Astrocyte (in vitro differentiated cells and primary cell): ENCODE results near the gene CYP4B1. TPM values are rescaled to one million over a fixed set of nuclear protein-coding genes. Genes with fewer than 3 reads are reported as not detected.
"Not testable (repeated sequence)": the region's sequence is repeated elsewhere in the genome, so short reads cannot be mapped to it uniquely, and the experiment has no call there.

ENCODE experiments used
- DNase-seq: peaks from one replicate; pipeline ENCODE4 v3.0.0-alpha.2; 2010; ENCODE audit warnings: low read depth
- FAIRE-seq: peaks from 2 replicates; lab custom pipeline; 2011; peaks lifted over from hg19 to GRCh38; lab: Jason Lieb, UNC
- H2AFZ ChIP-seq: 2 replicates; pipeline ENCODE4 v1.6.0; 2012; ENCODE audit warnings: low read depth, low read length, inconsistent platforms
- H3K27ac ChIP-seq: 2 replicates; pipeline ENCODE4 v1.5.1; 2011; ENCODE audit warnings: low read depth, low read length, inconsistent platforms
- H3K27me3 ChIP-seq: 2 replicates; pipeline ENCODE4 v1.6.0; 2011; ENCODE audit warnings: low read length, inconsistent platforms; ENCODE audit not compliant: insufficient read depth
- H3K36me3 ChIP-seq: 2 replicates; pipeline ENCODE4 v1.5.1; 2011; ENCODE audit warnings: low read length, inconsistent platforms; ENCODE audit not compliant: insufficient read depth
- H3K4me1 ChIP-seq: 2 replicates; pipeline ENCODE4 v1.5.1; 2011; ENCODE audit warnings: low read length, inconsistent platforms; ENCODE audit not compliant: insufficient read depth
- H3K4me2 ChIP-seq: 2 replicates; pipeline ENCODE4 v1.6.0; 2012; ENCODE audit warnings: low read length, inconsistent platforms
- H3K4me3 ChIP-seq: 2 replicates; pipeline ENCODE4 v1.5.1; 2011; ENCODE audit warnings: low read depth, mild to moderate bottlenecking, low read length, inconsistent platforms; ENCODE audit not compliant: insufficient read depth
- H3K79me2 ChIP-seq: 2 replicates; pipeline ENCODE4 v1.6.0; 2012; ENCODE audit warnings: mild to moderate bottlenecking, low read length, inconsistent platforms; ENCODE audit not compliant: insufficient read depth
- H3K9ac ChIP-seq: 2 replicates; pipeline ENCODE4 v1.6.0; 2012; ENCODE audit warnings: mild to moderate bottlenecking, low read length, inconsistent platforms
- H3K9me3 ChIP-seq: 2 replicates; pipeline ENCODE4 v1.5.1; 2012; ENCODE audit warnings: low read depth, mild to moderate bottlenecking, low read length, inconsistent platforms; ENCODE audit not compliant: insufficient read depth
- H4K20me1 ChIP-seq: 2 replicates; pipeline ENCODE4 v1.6.0; 2012; ENCODE audit warnings: low read length, inconsistent platforms; ENCODE audit not compliant: insufficient read depth
- H3K27ac Mint-ChIP-seq: one replicate; pipeline ENCODE4 v1.8.0; 2021; ENCODE audit warnings: mild to moderate bottlenecking, mixed read lengths; ENCODE audit not compliant: unreplicated experiment
- H3K27me3 Mint-ChIP-seq: one replicate; pipeline ENCODE4 v1.8.0; 2021; ENCODE audit warnings: low read depth, mixed read lengths; ENCODE audit not compliant: unreplicated experiment
- H3K36me3 Mint-ChIP-seq: one replicate; pipeline ENCODE4 v1.8.0; 2021; ENCODE audit warnings: low read depth, mixed read lengths; ENCODE audit not compliant: unreplicated experiment
- H3K4me1 Mint-ChIP-seq: one replicate; pipeline ENCODE4 v1.8.0; 2021; ENCODE audit warnings: low read depth, mixed read lengths; ENCODE audit not compliant: unreplicated experiment
- H3K4me3 Mint-ChIP-seq: one replicate; pipeline ENCODE4 v1.8.0; 2021; ENCODE audit warnings: mild to moderate bottlenecking, moderate library complexity, mixed read lengths; ENCODE audit not compliant: unreplicated experiment
- H3K9me3 Mint-ChIP-seq: one replicate; pipeline ENCODE4 v1.8.0; 2021; ENCODE audit warnings: mild to moderate bottlenecking, mixed read lengths; ENCODE audit not compliant: unreplicated experiment
- CTCF ChIP-seq: IDR thresholded peaks from 2 replicates; pipeline ENCODE4 v1.5.1; 2011; ENCODE audit warnings: low read depth, mild to moderate bottlenecking, inconsistent platforms, low read length, moderate library complexity; ENCODE audit not compliant: insufficient read depth
- EZH2 ChIP-seq: IDR thresholded peaks from 2 replicates; pipeline ENCODE4 v1.6.1; 2012; ENCODE audit warnings: mild to moderate bottlenecking, low read length, inconsistent platforms; ENCODE audit not compliant: insufficient read depth
- total RNA-seq: library from RNA; stranded (reverse); gene quantifications from 2 replicates; pipeline ENCODE4 v1.2.1, GENCODE V29; 2021

Gene CYP4B1
- total RNA-seq, 1 donor from 2014 or later = not detected

- no peak overlapping the region for H3K4me2 ChIP-seq
- peaks cover 2% of the 10 kb centered on the region for H3K9me3 Mint-ChIP-seq
- H3K27ac Mint-ChIP-seq = no peak overlapping the region
- H2AFZ ChIP-seq = no peak overlapping the region
- no peaks in the 10 kb centered on the region for H3K79me2 ChIP-seq
- H3K9me3 ChIP-seq = no peaks in the 10 kb centered on the region
- no peak overlapping the region for H3K9ac ChIP-seq
- no peaks in the 10 kb centered on the region for H3K4me1 Mint-ChIP-seq
- no peak overlapping the region for H3K27ac ChIP-seq
- H4K20me1 ChIP-seq = no peaks in the 10 kb centered on the region
- H3K4me3 ChIP-seq = no peak overlapping the region
- H3K27me3 ChIP-seq = no peaks in the 10 kb centered on the region
- no peak overlapping the region for H3K4me3 Mint-ChIP-seq
- no peaks in the 10 kb centered on the region for H3K4me1 ChIP-seq
- FAIRE-seq (no peak), DNase-seq (no peak)
- H3K27me3 Mint-ChIP-seq = peaks cover 4% of the 10 kb centered on the region
- H3K36me3 ChIP-seq = no peaks in the 10 kb centered on the region
- TF ChIP-seq EZH2 (no peak), CTCF (no peak)
- H3K36me3 Mint-ChIP-seq = no peaks in the 10 kb centered on the region
Observed at GRCh38 chr1:46830665-46831322, 31.9 kb downstream of the CYP4B1 start.

- H3K4me3 Mint-ChIP-seq, H3K4me3 ChIP-seq, H3K9me3 ChIP-seq, H3K4me2 ChIP-seq, H3K4me1 Mint-ChIP-seq, H3K27me3 Mint-ChIP-seq, H3K9ac ChIP-seq, H3K36me3 Mint-ChIP-seq, H2AFZ ChIP-seq, H3K27ac Mint-ChIP-seq, H3K4me1 ChIP-seq, DNase-seq, H4K20me1 ChIP-seq, H3K36me3 ChIP-seq, H3K27ac ChIP-seq, H3K9me3 Mint-ChIP-seq, H3K79me2 ChIP-seq, FAIRE-seq, H3K27me3 ChIP-seq: not testable (repeated sequence)
Observed at GRCh38 chr1:46835469-46835868, 36.6 kb downstream of the CYP4B1 start.

GRCh38 chr1:46846386-46846785, 47.5 kb downstream of the CYP4B1 start:
- H3K27ac ChIP-seq, H3K27me3 ChIP-seq, H3K36me3 ChIP-seq, FAIRE-seq, H3K9ac ChIP-seq, H4K20me1 ChIP-seq, H3K4me2 ChIP-seq, H3K9me3 ChIP-seq, H3K4me3 Mint-ChIP-seq, H3K9me3 Mint-ChIP-seq, H3K4me3 ChIP-seq, DNase-seq, H3K36me3 Mint-ChIP-seq, H3K4me1 ChIP-seq, H3K27ac Mint-ChIP-seq, H2AFZ ChIP-seq, H3K79me2 ChIP-seq, H3K4me1 Mint-ChIP-seq: not testable (repeated sequence)
- peaks cover 23% of the 10 kb centered on the region for H3K27me3 Mint-ChIP-seq

GRCh38 chr1:46857660-46858065, 58.8 kb downstream of the CYP4B1 start:
- DNase-seq, H3K79me2 ChIP-seq, H3K4me2 ChIP-seq, H3K27me3 ChIP-seq, H3K4me1 Mint-ChIP-seq, H3K4me1 ChIP-seq, H3K27me3 Mint-ChIP-seq, H3K4me3 Mint-ChIP-seq, H3K9me3 ChIP-seq, H3K9me3 Mint-ChIP-seq, H3K36me3 ChIP-seq, H2AFZ ChIP-seq, H3K4me3 ChIP-seq, H3K9ac ChIP-seq, H3K27ac ChIP-seq, H3K27ac Mint-ChIP-seq, H3K36me3 Mint-ChIP-seq, H4K20me1 ChIP-seq, FAIRE-seq: not testable (repeated sequence)
